Stimulated activated CD8-positive, alpha-beta memory T cell treated with anti-CD3 and anti-CD28 coated beads, Interleukin-15, amount 100 ng/mL, for 1 hour (primary cell): ENCODE results near the gene SLC16A8.
"Not testable (repeated sequence)": the region's sequence is repeated elsewhere in the genome, so short reads cannot be mapped to it uniquely, and the experiment has no call there.

Source experiments
- DNase-seq: peaks from one replicate; pipeline ENCODE4 v3.0.0-alpha.2; 2020; ENCODE audit warnings: low read depth

SLC16A8 gene

DNA sequence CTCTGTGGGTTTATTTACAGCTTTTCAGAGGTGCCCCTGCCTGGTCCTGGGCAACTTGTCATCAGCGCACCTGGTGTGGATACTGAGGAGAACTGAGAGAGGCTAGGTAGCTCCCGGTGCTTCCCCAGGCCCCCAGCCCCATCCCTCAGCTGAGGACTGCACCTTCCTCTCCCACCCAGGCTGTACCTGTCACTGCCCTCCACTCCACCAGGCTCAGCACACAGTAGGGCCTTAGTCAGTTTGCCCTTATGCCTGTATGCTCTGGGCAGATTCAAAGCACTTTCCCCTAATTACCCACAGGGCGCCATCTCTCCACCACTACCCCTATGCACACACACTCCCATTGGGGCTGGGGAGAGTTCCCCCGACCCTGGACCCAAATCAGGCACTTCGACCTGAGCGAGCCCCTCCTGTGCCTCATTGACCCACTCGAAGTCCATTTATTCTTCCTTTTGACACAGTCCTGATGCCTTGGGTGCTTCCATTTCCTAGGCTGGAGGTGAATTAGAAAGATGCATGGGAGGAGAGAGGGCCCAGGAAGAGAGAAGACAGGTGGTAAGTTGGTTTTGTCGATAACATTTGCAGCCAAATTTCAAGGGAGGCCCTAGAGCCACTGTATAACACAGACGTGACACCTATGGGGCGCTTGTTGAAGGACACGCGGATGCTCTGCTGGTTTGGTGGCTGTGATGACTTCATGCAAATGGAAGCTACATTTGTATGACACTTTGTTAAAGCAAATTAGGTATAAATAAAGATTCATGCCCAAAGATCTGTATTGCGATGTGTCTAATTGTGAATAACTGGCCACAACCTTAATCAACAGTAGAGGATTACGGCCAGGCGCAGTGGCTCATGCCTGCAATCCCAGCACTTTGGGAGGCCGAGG is 40.6 kb downstream of the SLC16A8 start:
- no peak for DNase-seq

- DNase-seq, result no peak
Observed at GRCh38 chr22:38042488-38042790, 41.5 kb downstream of the SLC16A8 start.

- no peak for DNase-seq
Observed at GRCh38 chr22:38041760-38042487, 42.1 kb downstream of the SLC16A8 start.

DNA sequence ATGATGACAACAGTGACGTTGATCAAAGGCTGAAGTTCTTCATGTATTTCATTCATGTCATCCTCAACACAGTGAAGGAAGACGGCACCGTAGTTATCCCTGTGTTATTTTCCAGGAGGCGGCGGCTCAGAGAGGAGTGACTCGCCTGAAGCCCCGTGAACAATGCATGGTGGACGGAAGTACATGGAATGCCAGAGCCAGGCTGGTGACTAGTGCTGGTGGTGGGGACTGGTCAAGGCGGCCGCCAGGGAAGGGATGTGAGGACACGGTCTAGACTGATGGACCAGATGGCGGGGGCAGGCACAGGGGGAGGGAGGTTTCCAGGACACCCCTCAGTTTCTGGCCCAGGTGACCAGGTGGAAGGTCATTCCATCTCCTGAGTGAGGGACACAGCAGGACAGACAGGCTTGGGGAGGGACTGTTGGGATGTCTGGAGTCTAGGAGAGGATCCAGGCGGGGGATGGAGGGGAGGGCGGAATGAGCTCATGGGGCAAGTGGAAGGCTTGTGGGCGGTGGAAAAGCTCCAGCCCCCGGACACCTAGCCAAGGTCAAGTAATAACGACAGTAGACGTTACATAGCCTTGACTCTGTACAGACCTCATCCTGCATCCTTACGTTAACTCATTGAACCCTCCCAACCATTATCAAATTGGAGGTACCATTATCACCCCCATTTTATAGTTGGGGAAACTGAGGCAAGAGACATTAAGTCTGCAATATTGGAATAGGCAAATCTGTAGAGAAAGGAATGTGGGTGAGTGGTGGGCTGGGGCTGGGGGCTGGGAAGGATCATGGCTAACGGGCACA is 42.8 kb downstream of the SLC16A8 start:
- no peak for DNase-seq

DNA sequence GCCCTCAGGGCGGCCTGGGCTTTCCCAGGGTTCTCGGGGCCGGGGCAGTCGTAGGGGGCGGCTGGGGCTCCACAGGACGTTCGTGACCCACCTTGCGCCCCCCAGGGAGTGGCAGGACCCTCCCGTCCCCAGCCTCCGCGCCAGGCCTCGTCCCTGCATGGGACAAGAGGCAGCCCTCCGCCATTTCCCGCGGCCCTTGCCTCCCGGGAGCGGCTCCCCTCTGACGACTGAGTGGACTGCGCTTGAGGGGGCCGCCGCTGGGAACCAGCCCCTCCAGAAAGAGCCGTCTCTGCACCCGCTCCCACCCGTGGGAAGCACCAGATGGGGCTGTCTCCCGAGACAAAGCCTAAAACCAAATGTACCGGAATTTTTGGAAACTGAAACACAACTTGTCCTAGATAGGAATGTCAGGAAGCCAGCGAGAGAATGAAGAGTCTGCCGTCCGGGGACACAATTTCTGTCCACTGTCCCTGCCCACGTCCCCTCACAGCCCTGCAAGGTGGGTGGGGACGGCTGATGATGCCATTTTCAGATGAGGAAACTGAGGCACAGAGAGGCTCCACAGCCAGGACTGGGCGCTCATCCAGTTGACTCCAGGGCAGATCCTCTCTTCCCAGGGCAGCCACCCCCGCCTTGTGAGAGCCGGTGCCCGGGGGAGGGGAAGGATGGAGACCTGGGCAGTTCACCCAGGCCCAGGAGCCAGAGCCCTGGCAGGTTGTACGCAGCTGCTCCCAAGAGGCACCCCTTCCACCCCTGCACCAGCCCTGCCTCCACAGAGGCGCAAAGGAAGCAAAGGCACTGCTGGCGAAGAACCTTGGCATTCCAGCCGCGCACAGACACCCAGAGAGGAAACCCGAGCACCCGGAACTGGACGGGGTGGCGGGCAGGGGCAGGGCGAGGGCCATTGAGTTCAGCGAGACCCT is 44.8 kb downstream of the SLC16A8 start:
- no peak for DNase-seq

- DNase-seq, result no peak
Observed at GRCh38 chr22:38038426-38038825, 45.6 kb downstream of the SLC16A8 start.

- not testable (repeated sequence) for DNase-seq
Observed at GRCh38 chr22:38037367-38038150, 46.4 kb downstream of the SLC16A8 start.

- no peak for DNase-seq
Observed at GRCh38 chr22:38036392-38037062, 47.5 kb downstream of the SLC16A8 start.

DNA sequence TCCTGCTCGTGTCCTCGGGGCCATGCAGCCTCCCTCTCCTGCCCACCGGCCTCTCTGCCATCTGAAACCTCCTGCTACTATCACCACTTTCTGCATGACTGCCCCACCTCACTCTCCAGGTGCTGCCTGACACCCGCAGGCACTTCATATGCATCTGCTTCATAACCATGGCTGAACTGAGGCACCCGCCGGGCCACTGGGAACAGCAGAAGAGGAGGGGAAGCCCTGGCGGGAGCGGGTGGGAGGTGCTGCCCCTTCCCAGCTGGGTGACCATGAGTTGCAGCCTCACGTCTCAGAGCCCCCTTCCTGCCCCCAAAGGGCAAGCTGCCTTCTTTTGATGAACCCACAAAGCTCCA is 48.5 kb downstream of the SLC16A8 start:
- DNase-seq, result no peak

GRCh38 chr22:38034884-38035529 is 49.0 kb downstream of the SLC16A8 start:
- DNase-seq, result no peak

DNA sequence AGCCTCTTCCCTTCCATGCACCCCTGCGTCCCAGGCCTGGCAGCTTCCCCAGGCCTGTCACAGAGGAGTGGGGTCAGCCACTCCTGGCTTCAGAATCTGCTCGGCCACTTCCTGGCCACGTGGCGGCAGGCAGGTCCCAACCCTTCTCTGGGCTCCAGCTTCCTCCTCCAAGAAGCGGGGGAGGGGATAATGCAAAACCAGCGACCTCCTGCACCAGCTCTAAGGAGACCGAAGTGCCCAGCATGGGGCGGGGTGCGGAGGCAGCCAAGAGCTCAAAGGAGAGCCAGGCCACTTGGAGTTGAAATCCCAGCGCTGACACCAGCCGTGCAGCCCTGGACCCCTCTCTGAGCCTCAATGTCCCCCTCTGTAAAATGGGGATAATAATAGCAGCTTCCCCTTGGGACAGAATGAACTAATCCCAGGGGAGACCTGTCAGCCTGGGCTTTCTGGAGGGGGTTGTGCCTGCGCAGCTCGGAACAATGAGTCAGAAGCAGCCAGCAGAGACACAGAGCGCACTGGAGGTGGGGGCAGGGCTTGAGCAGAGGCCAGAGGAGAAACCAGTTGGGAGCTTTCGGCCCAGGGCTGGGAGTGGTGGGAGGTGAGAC is 49.6 kb downstream of the SLC16A8 start:
- DNase-seq, result no peak

DNA sequence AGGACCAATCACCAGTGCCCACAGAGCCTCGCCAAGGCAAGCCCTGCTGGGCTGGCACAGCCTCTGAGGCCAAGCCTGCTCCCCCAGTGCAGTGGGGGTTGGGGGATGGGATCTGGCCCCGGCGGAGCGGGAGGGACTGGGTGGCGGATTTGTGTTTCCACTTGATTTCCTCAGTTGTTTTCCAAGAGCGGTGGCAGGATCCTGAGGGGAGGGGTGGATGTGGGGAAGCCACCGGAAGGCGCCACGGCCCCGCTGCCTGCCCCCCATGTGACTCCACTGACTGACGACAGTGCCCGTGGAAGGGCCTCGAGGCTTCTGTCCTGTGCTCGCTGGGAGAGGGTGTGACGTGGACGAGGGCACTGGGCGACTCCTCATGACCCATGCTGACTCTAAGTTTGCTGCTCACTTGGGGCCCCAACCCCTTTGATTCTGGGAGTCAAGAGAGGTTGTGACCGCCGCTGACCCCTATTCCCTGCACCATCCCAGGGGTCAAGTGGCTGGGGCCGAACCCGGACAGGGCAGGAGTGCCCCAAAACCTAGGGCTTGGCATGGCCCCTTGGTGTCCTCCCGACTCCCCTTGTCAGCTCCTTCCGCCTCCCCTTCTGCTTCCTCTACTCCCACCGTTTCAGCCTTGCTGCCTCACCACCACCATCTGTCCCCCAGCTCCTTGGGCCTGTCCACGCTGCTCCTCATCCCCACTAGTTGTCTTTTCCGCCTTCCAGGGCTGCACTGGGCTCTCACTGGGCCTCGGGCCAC is 50.3 kb downstream of the SLC16A8 start:
- no peak for DNase-seq

DNA sequence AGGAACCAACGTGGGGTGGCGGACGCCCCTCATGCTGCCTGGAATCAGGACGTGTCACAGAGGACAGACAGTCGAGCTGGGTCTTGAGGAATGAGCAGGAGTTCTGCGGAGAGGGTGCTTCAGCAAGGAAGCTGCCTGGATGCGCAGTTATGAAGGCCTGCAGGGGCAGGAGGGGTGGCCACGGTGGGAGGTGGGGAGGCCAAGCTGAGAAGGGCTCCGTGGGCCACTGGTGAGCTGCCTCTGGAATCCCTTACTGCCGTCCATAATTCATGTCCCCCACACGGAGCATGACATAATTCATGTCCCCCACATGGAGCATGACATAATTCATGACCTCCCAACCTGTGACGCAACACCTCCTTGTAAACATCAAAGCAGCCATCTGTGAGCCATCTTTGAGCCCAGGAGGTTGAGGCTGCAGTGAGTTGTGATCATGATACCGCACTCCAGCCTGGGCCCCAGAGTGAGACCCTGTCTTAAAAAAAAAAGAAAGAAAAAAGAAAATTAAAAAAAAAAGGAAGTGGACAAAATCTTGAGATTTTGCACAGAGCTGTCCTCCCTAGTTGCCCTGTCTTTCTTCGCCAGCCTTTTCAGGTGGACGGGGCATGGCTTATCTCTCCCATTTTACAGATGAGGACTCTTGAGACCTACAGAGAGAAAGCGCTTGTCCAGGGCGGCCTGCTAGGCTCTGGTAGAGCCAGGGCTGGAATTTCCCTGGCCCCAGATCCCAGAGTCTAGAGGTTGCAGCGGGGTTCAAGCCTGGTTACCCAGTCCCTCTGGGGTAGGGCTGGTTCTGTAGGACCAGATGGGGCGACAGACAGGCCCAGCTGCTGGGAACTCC is 51.1 kb downstream of the SLC16A8 start:
- DNase-seq, result no peak

DNA sequence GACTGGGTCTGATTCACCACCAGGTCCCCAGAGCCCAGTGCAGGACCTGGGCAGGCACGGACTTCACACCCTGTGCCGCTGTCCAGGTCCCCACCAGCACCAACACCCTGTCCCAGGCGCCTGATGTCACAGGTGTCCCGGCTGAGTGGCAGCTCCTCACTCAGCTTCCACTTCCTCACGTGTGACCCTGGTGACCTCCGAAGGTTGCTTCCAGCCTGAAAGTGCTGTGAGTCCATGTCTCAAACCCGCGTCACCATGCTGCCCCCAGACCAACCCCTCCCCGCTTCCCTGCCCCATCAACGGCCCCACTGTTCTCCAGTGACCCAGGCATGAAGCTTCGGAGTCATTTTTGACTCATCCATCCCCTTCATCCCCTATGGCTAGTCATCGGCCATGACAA is 52.5 kb downstream of the SLC16A8 start:
- DNase-seq, result no peak

DNA sequence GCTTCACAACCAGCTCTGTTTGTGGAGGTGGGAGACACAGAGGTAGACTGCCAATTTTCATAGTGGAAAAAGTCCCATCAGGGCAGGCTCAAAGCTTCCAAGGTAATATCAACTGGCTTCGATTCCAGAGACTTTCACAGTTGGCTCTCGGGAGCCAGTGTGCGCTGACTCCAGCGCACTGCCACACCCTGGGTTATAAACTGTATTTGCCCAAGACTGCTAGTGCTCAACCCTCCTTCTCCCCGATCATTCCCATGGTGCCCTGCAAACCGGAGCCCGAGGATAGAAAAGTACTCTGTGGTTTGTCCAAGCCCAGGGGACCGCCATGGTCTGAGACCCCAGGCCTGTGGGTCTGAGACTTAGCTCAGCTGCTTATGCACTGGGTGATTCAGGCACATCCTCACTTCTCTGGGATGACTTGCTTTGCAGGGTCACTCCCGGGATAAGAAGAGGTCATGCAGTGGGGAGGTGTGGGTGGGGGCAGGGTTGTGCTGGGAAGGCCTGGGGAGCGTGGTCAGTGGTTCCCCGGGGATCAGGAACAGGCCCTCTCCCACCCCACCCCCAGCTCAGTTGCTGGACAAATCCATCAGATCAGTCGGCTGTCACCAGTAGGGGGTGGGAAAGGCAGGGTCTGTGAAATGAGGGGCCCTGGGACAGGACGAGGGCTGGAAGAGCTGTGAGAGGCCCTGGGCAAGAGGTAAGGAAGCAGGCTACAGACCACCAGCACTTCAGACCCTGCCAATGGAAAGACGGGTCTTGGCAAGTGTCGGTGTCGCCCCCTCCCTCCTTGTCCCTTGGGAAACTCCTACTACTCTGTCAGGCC is 53.5 kb downstream of the SLC16A8 start:
- DNase-seq, result no peak

- DNase-seq, result no peak
Observed at GRCh38 chr22:38029901-38030300, 54.1 kb downstream of the SLC16A8 start.

- no peak for DNase-seq
Observed at GRCh38 chr22:38029370-38029769, 54.6 kb downstream of the SLC16A8 start.
